Pancreas (tissue), 10 donors: ENCODE measurements around the gene DIABLO. TPM values are rescaled to one million over a fixed set of nuclear protein-coding genes. Genes with fewer than 3 reads are reported as not detected.

Experiments
- ATAC-seq, 4 donors: fragments of 200-7000 bp; cut with Tn5 transposase; one replicate each; pipeline versions ENCODE4 v1.8.0 to v1.9.1; 2020; ENCODE audit warnings: mild to moderate bottlenecking in 4 of 4, moderate library complexity in 4 of 4
- DNase-seq, 6 donors: peaks; one replicate each; pipeline ENCODE4 v3.0.0-alpha.2; 2020
- FAIRE-seq: peaks from 2 replicates; lab custom pipeline; 2012; peaks lifted over from hg19 to GRCh38; lab: Jason Lieb, UNC
- H3K27ac ChIP-seq, 4 donors: fragments of 200-600 bp; sonication (generic); 1 replicate in 3 of 4; 2 replicates in 1 of 4; pipeline versions ENCODE4 v1.5.0 to v1.8.0; 2020
- H3K27me3 ChIP-seq, 4 donors: fragments of 200-600 bp; one replicate each; pipeline ENCODE4 v1.8.0; 2021
- H3K36me3 ChIP-seq, 3 donors: fragments of 200-600 bp; sonication (generic) in 1 of 3; one replicate each; pipeline versions ENCODE4 v1.5.0 to v1.8.0; 2020 to 2021
- H3K4me1 ChIP-seq, 3 donors: fragments of 200-600 bp; one replicate each; pipeline ENCODE4 v1.8.0; 2021
- H3K4me3 ChIP-seq, 4 donors: fragments of 200-600 bp; sonication (generic) in 2 of 4; one replicate each; pipeline versions ENCODE4 v1.5.0 to v1.8.0; 2020 to 2021
- H3K9me3 ChIP-seq, 4 donors: fragments of 200-600 bp; one replicate each; pipeline ENCODE4 v1.8.0; 2021
- whole genome bisulfite sequencing, 2 donors: extraction: QIAGEN DNeasy Blood & Tissue Kit; methylation state at CpG; one replicate each; pipeline ENCODE4 v1.1.7; 2013; 5-methylcytosine and 5-hydroxymethylcytosine counted together
- intact Hi-C, 3 donors: fragments of 100-400 bp; cut with DNase I; formaldehyde crosslinking; loops; one replicate each; pipeline versions ENCODE4 v1.11.1 to v1.14.2; 2022
- polyA plus RNA-seq, 2 donors: library from polyadenylated mRNA; stranded (reverse); fragments of 200-250 nt; gene quantifications; one replicate each; pipeline ENCODE4 v1.2.3, GENCODE V29; 2013
- total RNA-seq, 6 donors: library from RNA; stranded (reverse); fragmentation: NEBNext Ultra II Directional in 4 of 6; extraction: Animal tissue kit (Norgen Biotek cat#: 25700) in 4 of 6; gene quantifications; one replicate each; pipeline versions ENCODE4 v1.2.1 to v1.2.4, GENCODE V29; 2021 to 2023
- TF ChIP-seq, protein P1 (sequence below), 4 donors: fragments of 200-600 bp; sonication (generic) in 3 of 4; IDR thresholded peaks; one replicate each; pipeline versions ENCODE4 v1.5.0 to v1.8.0; 2021; ENCODE audit warnings: antibody characterized with exemption in 4 of 4
- donor health status: healthy with polysubstance abuse.
- donor health status: DM: no; HTN: no; CAD: no; lungs with moderate emphysema.
- donor health status: DM: no; HTN: no; CAD: no.
- donor health status: control.
- donor health status: control.
- donor health status: Bipolar disorder and iron deficiency.
- donor health status: DM: yes; HTN: yes; CAD: no.
- donor health status: DM: no; HTN: no; CAD: no.
- donor health status: DM: no; HTN: no; CAD: no.
- donor health status: DM: yes; HTN: yes; CAD: no.

The DIABLO gene
- total and polyA plus RNA-seq, 8 donors = 13.2 to 42.1 (median 18.3) TPM

DNA sequence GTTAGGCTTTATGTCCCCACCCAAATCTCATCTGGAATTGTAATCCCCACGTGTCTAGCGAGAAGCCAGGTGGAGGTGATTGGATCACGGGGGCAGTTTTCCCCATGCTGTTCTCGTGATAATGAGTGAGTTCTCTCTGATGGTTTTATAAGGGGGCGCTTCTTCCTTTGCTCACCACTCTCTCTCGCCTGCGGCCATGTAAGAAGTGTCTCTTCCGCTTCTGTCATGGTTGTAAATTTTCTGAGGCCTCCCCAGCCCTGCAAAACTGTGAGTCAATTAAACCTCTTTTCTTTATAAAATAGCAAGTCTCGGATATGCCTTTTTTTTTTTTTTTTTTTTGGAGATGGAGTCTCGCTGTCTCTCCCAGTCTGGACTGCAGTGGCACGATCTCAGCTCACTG lies 65.1 kb downstream of the DIABLO start:
- no peaks in the 10 kb centered on the region for H3K4me1 ChIP-seq
- FAIRE-seq = no peak
- no peaks in the 10 kb centered on the region for H3K9me3 ChIP-seq
- intact Hi-C loops = no loop called here
- WGBS, 2 donors = 85 to 89% methylated on average over 11 of the region's 11 CpGs
- no peak overlapping the region for H3K4me3 ChIP-seq
- ATAC-seq = no peak
- no peak overlapping the region for H3K27ac ChIP-seq
- H3K27me3 ChIP-seq = no peaks in the 10 kb centered on the region
- TF ChIP-seq, protein P1, sequence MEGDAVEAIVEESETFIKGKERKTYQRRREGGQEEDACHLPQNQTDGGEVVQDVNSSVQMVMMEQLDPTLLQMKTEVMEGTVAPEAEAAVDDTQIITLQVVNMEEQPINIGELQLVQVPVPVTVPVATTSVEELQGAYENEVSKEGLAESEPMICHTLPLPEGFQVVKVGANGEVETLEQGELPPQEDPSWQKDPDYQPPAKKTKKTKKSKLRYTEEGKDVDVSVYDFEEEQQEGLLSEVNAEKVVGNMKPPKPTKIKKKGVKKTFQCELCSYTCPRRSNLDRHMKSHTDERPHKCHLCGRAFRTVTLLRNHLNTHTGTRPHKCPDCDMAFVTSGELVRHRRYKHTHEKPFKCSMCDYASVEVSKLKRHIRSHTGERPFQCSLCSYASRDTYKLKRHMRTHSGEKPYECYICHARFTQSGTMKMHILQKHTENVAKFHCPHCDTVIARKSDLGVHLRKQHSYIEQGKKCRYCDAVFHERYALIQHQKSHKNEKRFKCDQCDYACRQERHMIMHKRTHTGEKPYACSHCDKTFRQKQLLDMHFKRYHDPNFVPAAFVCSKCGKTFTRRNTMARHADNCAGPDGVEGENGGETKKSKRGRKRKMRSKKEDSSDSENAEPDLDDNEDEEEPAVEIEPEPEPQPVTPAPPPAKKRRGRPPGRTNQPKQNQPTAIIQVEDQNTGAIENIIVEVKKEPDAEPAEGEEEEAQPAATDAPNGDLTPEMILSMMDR (IDR thresholded peaks at IDR 0.05) = no peak
- no peak for DNase-seq
- H3K36me3 ChIP-seq = no peaks in the 10 kb centered on the region

DNA sequence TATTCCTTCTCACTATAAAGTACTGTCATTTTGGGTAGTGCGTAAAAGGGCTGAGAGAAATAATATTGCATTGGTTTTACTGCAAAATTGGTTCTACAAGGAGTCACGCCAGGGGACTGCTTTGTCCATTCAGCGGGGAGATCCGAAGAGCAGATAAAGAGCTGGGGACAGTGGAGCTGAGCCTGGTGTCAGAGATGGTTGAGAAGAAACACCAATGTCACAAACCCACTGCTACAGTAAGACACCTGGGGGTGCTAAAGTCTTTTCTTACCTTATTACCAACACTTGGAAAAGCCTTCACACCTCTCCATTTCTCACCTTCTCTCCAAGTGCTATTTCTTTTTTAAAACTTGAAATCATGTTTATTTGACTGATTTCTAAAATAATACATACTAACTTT lies 66.0 kb downstream of the DIABLO start:
- Histone ChIP-seq H3K27ac (no peak overlapping the region), H3K36me3 (no peaks in the 10 kb centered on the region), H3K4me1 (no peaks in the 10 kb centered on the region), H3K27me3 (no peaks in the 10 kb centered on the region), H3K4me3 (no peak overlapping the region), H3K9me3 (no peaks in the 10 kb centered on the region)
- FAIRE-seq (no peak), DNase-seq (no peak), ATAC-seq (no peak)
- 72 to 77% methylated on average over 4 of the region's 4 CpGs for WGBS, 2 donors
- TF ChIP-seq, protein P1 (IDR thresholded peaks at IDR 0.05) = no peak
- intact Hi-C loops = no loop called here

DNA sequence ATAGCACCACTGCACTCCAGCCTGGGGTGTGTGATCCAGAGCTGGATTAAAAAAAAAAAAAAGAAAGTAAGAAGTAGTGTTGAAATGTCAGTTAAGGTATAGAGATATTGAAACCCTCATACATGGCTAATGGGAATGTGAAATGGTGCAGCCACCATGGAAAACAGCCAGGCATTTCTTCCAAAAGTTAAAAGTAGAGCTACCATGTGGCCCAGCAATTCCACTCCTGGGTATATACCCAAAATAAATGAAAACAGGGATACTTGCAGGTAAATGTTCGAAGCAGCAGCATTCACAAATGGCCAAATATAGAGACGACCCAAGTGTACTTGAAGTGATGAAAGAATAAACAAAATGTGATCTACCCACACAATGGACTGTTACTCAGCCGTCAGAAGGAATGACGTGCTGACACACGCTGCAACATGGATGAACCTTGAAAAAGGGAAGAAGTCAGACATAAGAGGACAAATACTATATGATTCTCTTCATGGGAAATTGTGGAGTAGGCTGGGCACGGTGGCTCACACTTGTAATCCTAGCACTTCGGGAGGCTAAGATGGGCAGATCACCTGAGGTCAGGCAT lies 67.1 kb downstream of the DIABLO start:
- TF ChIP-seq, protein P1 (IDR thresholded peaks at IDR 0.05) = no peak
- Histone ChIP-seq H3K27ac (no peak overlapping the region), H3K9me3 (no peaks in the 10 kb centered on the region), H3K36me3 (no peaks in the 10 kb centered on the region), H3K27me3 (no peaks in the 10 kb centered on the region), H3K4me3 (no peak overlapping the region), H3K4me1 (no peaks in the 10 kb centered on the region)
- WGBS, 2 donors = 89 to 91% methylated on average over 7 of the region's 7 CpGs
- intact Hi-C loops = no loop called here
- FAIRE-seq (no peak), DNase-seq (no peak), ATAC-seq (no peak)

Other genes with a start within 250 kb of the DIABLO start
- 10 to 100 TPM in 3 of 6 donors, 1 to 10 TPM in 3; 8.3 to 13.4 (median 10.5) TPM for gene BCL7A, start 204.2 kb downstream of the DIABLO start, total RNA-seq
- gene BCL7A, start 204.2 kb downstream of the DIABLO start, polyA plus RNA-seq = 1 to 10 TPM; 6.9 to 8.3 TPM
- 10 to 100 TPM; 44.0 to 78.0 (median 55.5) TPM for gene MLXIP, start 147.3 kb downstream of the DIABLO start, total RNA-seq
- gene MLXIP, start 147.3 kb downstream of the DIABLO start, polyA plus RNA-seq = 10 to 100 TPM; 35.4 to 90.1 TPM
- gene IL31, start 51.8 kb downstream of the DIABLO start, total RNA-seq = not detected
- gene IL31, start 51.8 kb downstream of the DIABLO start, polyA plus RNA-seq = not detected
- gene LRRC43, start 42.9 kb downstream of the DIABLO start, total RNA-seq = 1 to 10 TPM in 1 of 6 donors, under 1 TPM in 5; 0.12 to 1.3 (median 0.47) TPM
- gene LRRC43, start 42.9 kb downstream of the DIABLO start, polyA plus RNA-seq = 1 to 10 TPM in 1 of 2 donors, under 1 TPM in 1; 0.57 to 1.6 TPM
- gene B3GNT4, start 22.3 kb downstream of the DIABLO start, total RNA-seq = under 1 TPM in 4 of 6 donors, not detected in 2; 0.06 to 0.28 (median 0.12) TPM
- gene B3GNT4, start 22.3 kb downstream of the DIABLO start, polyA plus RNA-seq = under 1 TPM; 0.34 to 0.61 TPM
- 10 to 100 TPM in 1 of 6 donors, 1 to 10 TPM in 5; 4.5 to 12.0 (median 6.6) TPM for gene VPS33A, start 40.4 kb upstream of the DIABLO start, total RNA-seq
- gene VPS33A, start 40.4 kb upstream of the DIABLO start, polyA plus RNA-seq = 1 to 10 TPM; 4.2 to 7.6 TPM
- gene CLIP1, start 196.6 kb upstream of the DIABLO start, total RNA-seq = 10 to 100 TPM; 29.6 to 43.9 (median 35.3) TPM
- gene CLIP1, start 196.6 kb upstream of the DIABLO start, polyA plus RNA-seq = 10 to 100 TPM; 17.1 to 19.8 TPM